ENCODE data around the gene WDR36. TPM values are rescaled to one million over a fixed set of nuclear protein-coding genes. Genes with fewer than 3 reads are reported as not detected.

WDR36 gene
- total RNA-seq, 6 experiments from 2014 or later: 26.9 to 30.5 (median 28.6) TPM

GRCh38 chr5:111077678-111078077, 14.5 kb upstream of the WDR36 start:
- H3K4me1 Mint-ChIP-seq (ENCODE audit: low read depth): peaks cover 20% of the 10 kb centered on the region
- TF ChIP-seq, protein P1, sequence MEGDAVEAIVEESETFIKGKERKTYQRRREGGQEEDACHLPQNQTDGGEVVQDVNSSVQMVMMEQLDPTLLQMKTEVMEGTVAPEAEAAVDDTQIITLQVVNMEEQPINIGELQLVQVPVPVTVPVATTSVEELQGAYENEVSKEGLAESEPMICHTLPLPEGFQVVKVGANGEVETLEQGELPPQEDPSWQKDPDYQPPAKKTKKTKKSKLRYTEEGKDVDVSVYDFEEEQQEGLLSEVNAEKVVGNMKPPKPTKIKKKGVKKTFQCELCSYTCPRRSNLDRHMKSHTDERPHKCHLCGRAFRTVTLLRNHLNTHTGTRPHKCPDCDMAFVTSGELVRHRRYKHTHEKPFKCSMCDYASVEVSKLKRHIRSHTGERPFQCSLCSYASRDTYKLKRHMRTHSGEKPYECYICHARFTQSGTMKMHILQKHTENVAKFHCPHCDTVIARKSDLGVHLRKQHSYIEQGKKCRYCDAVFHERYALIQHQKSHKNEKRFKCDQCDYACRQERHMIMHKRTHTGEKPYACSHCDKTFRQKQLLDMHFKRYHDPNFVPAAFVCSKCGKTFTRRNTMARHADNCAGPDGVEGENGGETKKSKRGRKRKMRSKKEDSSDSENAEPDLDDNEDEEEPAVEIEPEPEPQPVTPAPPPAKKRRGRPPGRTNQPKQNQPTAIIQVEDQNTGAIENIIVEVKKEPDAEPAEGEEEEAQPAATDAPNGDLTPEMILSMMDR (IDR thresholded peaks at IDR 0.05): no peak
- no peak overlapping the region for H3K4me3 Mint-ChIP-seq
- no peak for DNase-seq
- H3K9me3 Mint-ChIP-seq: no peaks in the 10 kb centered on the region
- peaks cover 9% of the 10 kb centered on the region for H3K27me3 Mint-ChIP-seq (ENCODE audit: insufficient read depth)
- H3K36me3 Mint-ChIP-seq (ENCODE audit: low read depth): no peaks in the 10 kb centered on the region
- no peak overlapping the region for H3K27ac Mint-ChIP-seq

GRCh38 chr5:111079846-111080245, 12.3 kb upstream of the WDR36 start:
- no peak overlapping the region for H3K27ac Mint-ChIP-seq
- DNase-seq: no peak
- no peaks in the 10 kb centered on the region for H3K9me3 Mint-ChIP-seq
- peak overlapping the region; percentile 22; the same call in 1 of the 2 replicates for H3K4me3 Mint-ChIP-seq
- TF ChIP-seq, protein P1 (IDR thresholded peaks at IDR 0.05): no peak
- H3K36me3 Mint-ChIP-seq (ENCODE audit: low read depth): no peaks in the 10 kb centered on the region
- peaks cover 12% of the 10 kb centered on the region for H3K4me1 Mint-ChIP-seq (ENCODE audit: low read depth)
- H3K27me3 Mint-ChIP-seq (ENCODE audit: insufficient read depth): no peaks in the 10 kb centered on the region

DNA sequence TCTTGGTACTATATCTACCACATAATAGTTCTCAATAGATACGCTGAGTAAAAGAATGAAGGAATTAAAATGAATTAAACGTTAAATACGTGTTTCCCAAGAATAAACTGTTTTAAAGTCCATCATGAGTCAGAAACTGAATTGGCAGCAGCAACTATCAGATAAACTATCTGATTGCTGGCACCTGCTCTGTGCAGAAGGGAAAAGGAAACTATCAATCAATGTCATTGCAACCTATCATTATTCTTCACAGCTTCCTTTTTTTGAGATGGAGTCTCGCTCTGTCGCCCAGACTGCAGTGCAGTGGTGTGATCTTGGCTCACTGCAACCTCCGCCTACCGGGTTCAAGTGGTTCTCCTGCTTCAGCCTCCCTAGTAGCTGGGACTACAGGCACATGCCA, 8.8 kb upstream of the WDR36 start:
- no peak overlapping the region for H3K27ac Mint-ChIP-seq
- H3K36me3 Mint-ChIP-seq (ENCODE audit: low read depth): no peaks in the 10 kb centered on the region
- no peaks in the 10 kb centered on the region; the same call in 1 of the 2 replicates for H3K4me1 Mint-ChIP-seq (ENCODE audit: low read depth)
- H3K9me3 Mint-ChIP-seq: no peaks in the 10 kb centered on the region
- TF ChIP-seq, protein P1 (IDR thresholded peaks at IDR 0.05): no peak
- H3K27me3 Mint-ChIP-seq (ENCODE audit: insufficient read depth): no peaks in the 10 kb centered on the region
- DNase-seq: no peak
- no peak overlapping the region for H3K4me3 Mint-ChIP-seq

DNA sequence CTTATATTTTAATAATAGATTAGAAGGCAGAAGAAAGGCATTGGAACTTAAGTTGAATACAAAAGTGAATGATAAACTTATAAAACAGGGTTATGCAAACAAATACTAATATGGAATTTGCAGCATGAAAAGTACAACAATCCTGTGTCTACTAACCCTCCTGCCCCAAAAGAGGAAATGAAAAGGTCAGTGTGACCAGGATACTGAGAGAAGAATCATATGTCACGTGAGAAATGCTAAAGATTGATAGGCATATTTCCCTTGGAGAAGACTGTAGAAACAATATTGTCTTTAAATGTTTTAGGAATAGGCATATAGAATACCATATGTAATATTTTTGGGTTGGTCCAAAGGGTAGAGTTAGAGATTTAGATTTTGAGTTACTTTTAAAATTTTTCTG, 3.8 kb downstream of the WDR36 start:
- Mint-ChIP-seq H3K27ac (no peak overlapping the region), H3K9me3 (no peaks in the 10 kb centered on the region), H3K4me3 (no peak overlapping the region), H3K4me1 (ENCODE audit: low read depth) (peaks cover 56% of the 10 kb centered on the region), H3K27me3 (ENCODE audit: insufficient read depth) (no peaks in the 10 kb centered on the region), H3K36me3 (ENCODE audit: low read depth) (peaks cover 18% of the 10 kb centered on the region)
- TF ChIP-seq, protein P1 (IDR thresholded peaks at IDR 0.05): no peak
- DNase-seq: no peak

DNA sequence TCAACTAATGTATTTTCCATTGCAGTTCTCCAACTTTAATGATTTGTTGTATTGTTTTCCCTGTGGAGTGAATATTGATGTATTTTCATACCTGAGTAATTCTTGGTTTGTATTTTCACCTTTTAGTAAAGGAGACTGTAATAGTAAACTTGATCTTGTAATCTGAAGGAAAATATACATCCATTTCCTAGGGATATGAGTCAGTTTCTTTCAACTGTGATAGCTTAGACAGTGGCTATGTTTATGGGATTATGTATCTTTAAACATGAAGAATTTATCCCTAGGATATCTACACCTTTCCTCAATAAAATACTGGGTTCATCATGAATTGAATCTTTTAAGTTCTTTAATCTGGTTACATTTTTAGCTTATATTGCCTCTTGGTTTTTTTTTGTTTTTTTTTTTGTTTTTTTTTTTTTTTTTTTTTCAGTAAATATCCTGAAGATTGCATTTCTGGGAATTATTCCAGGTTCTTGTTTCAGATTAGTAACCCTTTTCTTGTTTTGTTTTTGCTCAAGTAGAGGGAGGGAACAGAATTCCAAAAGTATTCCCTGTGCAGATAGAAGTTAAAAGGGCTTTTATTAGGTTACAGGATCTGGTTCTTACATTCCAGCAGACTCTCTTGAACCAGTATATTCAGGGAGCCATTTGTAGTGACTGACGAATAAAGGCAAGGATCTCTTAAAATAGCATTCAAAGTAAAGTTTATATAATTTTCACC, 7.1 kb downstream of the WDR36 start:
- Mint-ChIP-seq H3K36me3 (ENCODE audit: low read depth) (peaks cover 11% of the 10 kb centered on the region; the same call in 1 of the 2 replicates), H3K27me3 (ENCODE audit: insufficient read depth) (no peaks in the 10 kb centered on the region), H3K4me3 (no peak overlapping the region), H3K4me1 (ENCODE audit: low read depth) (peaks cover 34% of the 10 kb centered on the region), H3K9me3 (no peaks in the 10 kb centered on the region), H3K27ac (peak overlapping the region; percentile 59)
- TF ChIP-seq, protein P1 (IDR thresholded peaks at IDR 0.05): no peak
- no peak for DNase-seq

Data from HFFc6 (cell line).